TTC549 (cell line): ENCODE measurements around the gene GPR141.

Source experiments
- FAIRE-seq: peaks from 2 replicates; lab custom pipeline; 2012; peaks lifted over from hg19 to GRCh38; lab: Jason Lieb, UNC

The GPR141 gene

DNA sequence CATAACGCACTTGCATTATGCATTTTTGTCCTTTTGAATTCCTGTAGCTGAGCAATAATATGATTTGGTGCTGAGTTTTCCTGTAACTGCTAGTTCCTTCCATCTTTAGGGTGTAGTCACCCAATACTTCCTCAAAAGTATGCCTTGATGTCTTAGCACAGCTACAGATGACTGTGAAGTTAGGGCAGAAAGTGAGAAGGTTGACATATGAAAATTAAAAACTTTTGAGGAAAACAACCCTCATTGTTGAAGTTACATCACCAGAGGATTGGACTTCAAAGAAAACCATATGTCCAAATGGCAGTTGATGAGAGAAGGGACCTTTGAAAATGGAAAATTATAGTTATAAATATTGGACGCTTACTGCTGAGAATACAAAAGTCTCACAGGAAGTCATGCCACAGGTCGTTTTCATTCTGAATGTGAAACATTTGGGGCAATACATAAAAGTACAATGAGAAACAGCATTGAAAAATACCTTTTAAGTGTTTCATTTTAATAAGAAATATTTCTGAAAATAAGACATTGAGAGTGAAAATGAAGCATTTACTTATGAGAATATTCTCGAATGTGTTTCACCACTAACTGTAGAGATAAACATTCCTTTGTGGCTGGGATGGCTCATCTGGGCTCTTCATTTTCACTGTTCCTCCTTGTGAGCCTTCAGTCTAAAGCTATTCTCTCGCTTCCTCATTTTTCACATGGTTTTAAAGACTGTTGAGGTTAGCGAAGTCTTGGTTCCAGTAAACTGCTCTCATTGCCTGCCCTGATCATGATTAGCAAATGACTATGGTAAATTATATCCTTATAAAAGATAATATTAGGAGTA lies 103.4 kb downstream of the GPR141 start:
- no peak for FAIRE-seq
